K562 (cell line): ENCODE results near the gene DCST1. TPM values are rescaled to one million over a fixed set of nuclear protein-coding genes. Genes with fewer than 3 reads are reported as not detected.

Source experiments
- ATAC-seq: fragments of 200-7000 bp; cut with Tn5 transposase; 3 replicates; pipeline ENCODE4 v1.9.1; 2020; ENCODE audit warnings: moderate library complexity
- BruUV-seq: library from RNA; stranded (reverse); fragments of 400-500 nt; replicated peaks from 2 replicates; lab custom pipeline; 2021; lab: Mats Ljungman, UMichigan
- CTCF ChIA-PET: fragments of 300-600 bp; formaldehyde crosslinking; extraction: SDS; loops from one replicate; lab custom pipeline; 2021; ENCODE audit warnings: low intra/inter-chr PET ratio; lab: Yijun Ruan, JAX
- POLR2A ChIA-PET: fragments of 300-600, 350-650 bp; sonication (Branson Sonifier 250); formaldehyde crosslinking; extraction: SDS; loops from one replicate; lab custom pipeline; 2021; ENCODE audit warnings: antibody characterized with exemption, inconsistent platforms; lab: Yijun Ruan, JAX
- DNase-seq, 4 experiments: peaks; one replicate each; pipeline versions ENCODE4 v3.0.0 to v3.0.0-alpha.2; 2011 to 2018; ENCODE audit warnings: low spot score in 3 of 4, mixed read lengths in 3 of 4; ENCODE audit errors: extremely low read depth in 1 of 4
- FAIRE-seq: peaks from 2 replicates; lab custom pipeline; 2011; peaks lifted over from hg19 to GRCh38; lab: Jason Lieb, UNC
- H2AFZ ChIP-seq: 2 replicates; pipeline ENCODE4 v1.6.0; 2011; ENCODE audit warnings: low read depth, low read length, control low read depth, inconsistent platforms
- H3K27ac ChIP-seq: fragments of 200-600 bp; 3 replicates; pipeline ENCODE4 v1.8.0; 2011; ENCODE audit warnings: low read depth, mild to moderate bottlenecking, control low read depth, inconsistent platforms, low read length, moderate library complexity, mixed read lengths; ENCODE audit errors: extremely low read depth
- H3K27me3 ChIP-seq, 2 experiments: fragments of 300-600 bp in 1 of 2; 2 replicates in 1 of 2; 3 replicates in 1 of 2; pipeline versions ENCODE4 v1.6.0 to v1.8.0; 2011; ENCODE audit warnings: inconsistent platforms in 2 of 2, low read length in 2 of 2, mild to moderate bottlenecking in 1 of 2, mixed read lengths in 1 of 2, moderate library complexity in 1 of 2; ENCODE audit not compliant: control insufficient read depth in 2 of 2, insufficient read depth in 2 of 2
- H3K36me3 ChIP-seq: fragments of 300-600 bp; 3 replicates; pipeline ENCODE4 v1.8.0; 2011; ENCODE audit warnings: mild to moderate bottlenecking, low read length, inconsistent platforms; ENCODE audit not compliant: control insufficient read depth, insufficient read depth
- H3K4me1 ChIP-seq, 2 experiments: fragments of 200-600 bp in 1 of 2; replicated peaks in 1 of 2; 2 replicates in 1 of 2; 3 replicates in 1 of 2; pipeline versions ENCODE4 v1.5.1 to v1.8.0; 2011; ENCODE audit warnings: inconsistent platforms in 2 of 2, low read length in 2 of 2, mild to moderate bottlenecking in 1 of 2, mixed read lengths in 1 of 2, moderate library complexity in 1 of 2; ENCODE audit not compliant: control insufficient read depth in 2 of 2, insufficient read depth in 2 of 2
- H3K4me2 ChIP-seq: 2 replicates; pipeline ENCODE4 v1.6.1; 2011; ENCODE audit warnings: low read length, control low read depth, inconsistent platforms, mixed read lengths; ENCODE audit not compliant: insufficient read depth
- H3K4me3 ChIP-seq: fragments of 200-600 bp; sonication (generic), shearing (Covaris generic); 2 replicates; pipeline ENCODE4 v1.5.1; 2016; ENCODE audit warnings: control low read depth, inconsistent platforms
- H3K79me2 ChIP-seq: fragments of 200-600 bp; 3 replicates; pipeline ENCODE4 v1.8.0; 2011; ENCODE audit warnings: low read length, inconsistent platforms; ENCODE audit not compliant: control insufficient read depth, insufficient read depth
- H3K9ac ChIP-seq, 2 experiments: 2 replicates each; pipeline versions ENCODE4 v1.6.0 to v1.6.1; 2011; ENCODE audit warnings: low read depth in 2 of 2, low read length in 2 of 2, control low read depth in 1 of 2, inconsistent platforms in 1 of 2, mild to moderate bottlenecking in 1 of 2, mixed read lengths in 1 of 2; ENCODE audit not compliant: insufficient read depth in 1 of 2
- H3K9me1 ChIP-seq: one replicate; pipeline ENCODE4 v1.6.0; 2011; ENCODE audit warnings: inconsistent platforms, mild to moderate bottlenecking, low read length, moderate library complexity; ENCODE audit not compliant: control insufficient read depth, insufficient read depth
- H3K9me3 ChIP-seq: replicated peaks from 2 replicates; pipeline ENCODE4 v1.5.1; 2011; ENCODE audit warnings: low read depth, low read length, inconsistent platforms; ENCODE audit not compliant: control insufficient read depth, insufficient read depth
- H4K20me1 ChIP-seq: replicated peaks from 2 replicates; pipeline ENCODE4 v1.6.1; 2011; ENCODE audit warnings: low read length, inconsistent platforms, mixed read lengths; ENCODE audit not compliant: control insufficient read depth, insufficient read depth
- BACH1 ChIP-seq: fragments of 200-800 bp; sonication (Bioruptor generic); IDR thresholded peaks from 2 replicates; pipeline ENCODE4 v1.6.1; 2016; ENCODE audit warnings: missing genetic modification characterization, missing compliant biosample characterization
- HBP1 ChIP-seq: fragments of 450-650 bp; formaldehyde crosslinking; IDR thresholded peaks from 2 replicates; pipeline ENCODE4 v1.4.0; 2022; ENCODE audit warnings: missing genetic modification characterization
- OTX1 ChIP-seq: fragments of 450-650 bp; formaldehyde crosslinking; IDR thresholded peaks from 2 replicates; pipeline ENCODE4 v1.4.0; 2022; ENCODE audit warnings: mild to moderate bottlenecking
- WGBS: fragments of 100-300 bp; shearing (Covaris generic); methylation state at CpG from one replicate; pipeline ENCODE4 v1.1.6; 2016; ENCODE audit warnings: low coverage, mixed read lengths; ENCODE audit not compliant: insufficient coverage; ENCODE audit errors: missing lambda C conversion rate; 5-methylcytosine and 5-hydroxymethylcytosine counted together
- in situ Hi-C: fragments of 300-500 bp; cut with MboI; formaldehyde crosslinking; loops from 4 replicates; pipeline ENCODE4 v1.15.0; 2018; ENCODE audit warnings: inconsistent platforms, mixed read lengths
- intact Hi-C: fragments of 100-400 bp; cut with micrococcal nuclease; formaldehyde crosslinking; loops from 2 replicates; pipeline ENCODE4 v1.14.2; 2022
- polyA plus RNA-seq, 8 experiments: library from polyadenylated mRNA; depleted of rRNA in 4 of 8; stranded (reverse) in 5 of 8; unstranded in 3 of 8; fragments of >200 nt; fragmentation: Nextera tagmentation in 2 of 8; fragmentation: Illumina TruSeq in 1 of 8; extraction: Ambion mirVana in 2 of 8; extraction: Trizol in 1 of 8; gene quantifications; 2 replicates each; pipeline versions ENCODE4 v1.2.1 to v1.2.3, GENCODE V29; 2011 to 2014; ENCODE audit warnings: inconsistent platforms in 1 of 8, missing spikeins in 1 of 8
- total RNA-seq, 7 experiments: library from RNA; depleted of rRNA in 6 of 7; stranded (reverse); fragments of >200 nt in 6 of 7; fragmentation: Illumina TruSeq in 2 of 7; extraction: Trizol in 2 of 7; gene quantifications; 2 replicates each; pipeline versions ENCODE4 v1.2.1 to v1.2.3, GENCODE V29; 2011 to 2021; ENCODE audit warnings: low replicate concordance in 1 of 7
- TF ChIP-seq, protein P1 (sequence below), 2 experiments: fragments of 450-650 bp; formaldehyde crosslinking in 1 of 2; IDR thresholded peaks; 2 replicates each; pipeline versions ENCODE4 v1.4.0 to v1.6.1; 2014 to 2020; ENCODE audit warnings: mild to moderate bottlenecking in 2 of 2, borderline replicate concordance in 1 of 2, low read depth in 1 of 2

DCST1 gene
- total and polyA plus RNA-seq, 9 of the 15 experiments (the other 6 are each of a cell fraction or from before 2014, with no cell fraction given): not detected

DNA sequence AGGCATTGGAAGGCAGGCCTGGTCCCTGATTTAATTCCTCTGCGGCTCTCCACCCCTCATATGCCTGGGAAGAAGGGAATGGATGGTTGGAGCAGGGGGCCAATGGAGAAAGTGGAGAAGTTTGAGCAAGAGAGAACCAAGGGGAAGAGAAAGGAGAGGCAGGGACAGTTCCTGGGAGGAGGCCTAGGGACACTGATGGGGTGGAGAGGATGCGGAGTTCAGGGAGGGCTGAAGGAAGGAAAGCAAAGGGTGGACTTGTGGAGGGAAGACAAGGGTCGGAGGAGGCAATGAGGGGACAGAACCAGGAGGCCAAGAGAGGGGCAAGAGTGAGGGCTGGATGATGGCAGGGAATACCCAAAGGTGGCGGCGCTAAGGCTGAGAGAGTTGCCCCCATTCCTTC, 23.9 kb upstream of the DCST1 start:
- intact Hi-C loops (no loop called here), in situ Hi-C loops (no loop called here)
- 89% methylated on average over 5 of the region's 5 CpGs for WGBS
- DNase-seq (no peak), FAIRE-seq (no peak), ATAC-seq (no peak)
- TF ChIP-seq HBP1 (CRISPR knock-in tag): 0 out of 2 replicates have a peak, but pooled peaks have one; percentile 18
- TF ChIP-seq BACH1 (tag): no peak
- TF ChIP-seq, protein P1, sequence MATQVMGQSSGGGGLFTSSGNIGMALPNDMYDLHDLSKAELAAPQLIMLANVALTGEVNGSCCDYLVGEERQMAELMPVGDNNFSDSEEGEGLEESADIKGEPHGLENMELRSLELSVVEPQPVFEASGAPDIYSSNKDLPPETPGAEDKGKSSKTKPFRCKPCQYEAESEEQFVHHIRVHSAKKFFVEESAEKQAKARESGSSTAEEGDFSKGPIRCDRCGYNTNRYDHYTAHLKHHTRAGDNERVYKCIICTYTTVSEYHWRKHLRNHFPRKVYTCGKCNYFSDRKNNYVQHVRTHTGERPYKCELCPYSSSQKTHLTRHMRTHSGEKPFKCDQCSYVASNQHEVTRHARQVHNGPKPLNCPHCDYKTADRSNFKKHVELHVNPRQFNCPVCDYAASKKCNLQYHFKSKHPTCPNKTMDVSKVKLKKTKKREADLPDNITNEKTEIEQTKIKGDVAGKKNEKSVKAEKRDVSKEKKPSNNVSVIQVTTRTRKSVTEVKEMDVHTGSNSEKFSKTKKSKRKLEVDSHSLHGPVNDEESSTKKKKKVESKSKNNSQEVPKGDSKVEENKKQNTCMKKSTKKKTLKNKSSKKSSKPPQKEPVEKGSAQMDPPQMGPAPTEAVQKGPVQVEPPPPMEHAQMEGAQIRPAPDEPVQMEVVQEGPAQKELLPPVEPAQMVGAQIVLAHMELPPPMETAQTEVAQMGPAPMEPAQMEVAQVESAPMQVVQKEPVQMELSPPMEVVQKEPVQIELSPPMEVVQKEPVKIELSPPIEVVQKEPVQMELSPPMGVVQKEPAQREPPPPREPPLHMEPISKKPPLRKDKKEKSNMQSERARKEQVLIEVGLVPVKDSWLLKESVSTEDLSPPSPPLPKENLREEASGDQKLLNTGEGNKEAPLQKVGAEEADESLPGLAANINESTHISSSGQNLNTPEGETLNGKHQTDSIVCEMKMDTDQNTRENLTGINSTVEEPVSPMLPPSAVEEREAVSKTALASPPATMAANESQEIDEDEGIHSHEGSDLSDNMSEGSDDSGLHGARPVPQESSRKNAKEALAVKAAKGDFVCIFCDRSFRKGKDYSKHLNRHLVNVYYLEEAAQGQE (IDR thresholded peaks at IDR 0.05; ENCODE audit: borderline replicate concordance): no peak
- TF ChIP-seq, protein P1 (CRISPR knock-in tag; IDR thresholded peaks at IDR 0.05; ENCODE audit: low read depth): no peak
- TF ChIP-seq OTX1 (CRISPR knock-in tag): 0 out of 2 replicates have a peak, but pooled peaks have one; percentile 10
- Histone ChIP-seq H3K27me3 (no peaks in the 10 kb centered on the region), H3K9ac (peak overlapping the region in 1 of 2 experiments; percentile 78; a peak in 1 of 4 replicates), H3K4me1 (peaks cover 86 to 87% of the 10 kb centered on the region in 2 experiments), H3K4me2 (no peak overlapping the region), H3K4me3 (no peak overlapping the region), H4K20me1 (peaks cover 3% of the 10 kb centered on the region), H3K79me2 (peaks cover 89% of the 10 kb centered on the region), H3K36me3 (peaks cover 73% of the 10 kb centered on the region; the same call in 2 of the 3 replicates), H2AFZ (no peak overlapping the region), H3K9me3 (no peaks in the 10 kb centered on the region), H3K27ac (no peak overlapping the region; the same call in 2 of the 3 replicates), H3K9me1 (no peaks in the 10 kb centered on the region)
- BruUV-seq: no TSS peak
- POLR2A ChIA-PET: interaction anchor here (0.7 kb wide), 1 partner anchor 9 kb away, joined by 5 read pairs; no protein-coding TSS in a partner anchor
- CTCF ChIA-PET: no interaction called here
